Esophagus squamous epithelium (tissue), 4 donors: Measurements from ENCODE around the gene PDHX.

Source experiments
- CTCF ChIP-seq, 6 experiments: fragments of 450-650 bp in 4 of 6; fragments of 200-600 bp in 2 of 6; sonication (generic) in 2 of 6; IDR thresholded peaks; one replicate each; pipeline ENCODE4 v1.5.1; 2016 to 2019; ENCODE audit warnings: antibody characterized with exemption in 6 of 6, mild to moderate bottlenecking in 4 of 6, moderate library complexity in 4 of 6
- POLR2A ChIP-seq, 4 donors: fragments of 450-650 bp; IDR thresholded peaks; one replicate each; pipeline ENCODE4 v1.6.1; 2017; ENCODE audit warnings: antibody characterized with exemption in 4 of 4, mild to moderate bottlenecking in 4 of 4, moderate library complexity in 3 of 4

- TF ChIP-seq CTCF (IDR thresholded peaks at IDR 0.05): no peak
- TF ChIP-seq POLR2A (IDR thresholded peaks at IDR 0.05): no peak
Measured at GRCh38 chr11:34893416-34893815, 23.0 kb upstream of the PDHX start.
